GM12864 (cell line): Measurements from ENCODE around the gene SIPA1L2.

Experiments
- DNase-seq: peaks from one replicate; pipeline ENCODE4 v3.0.0-alpha.2; 2011; ENCODE audit warnings: low read depth
- H3K4me3 ChIP-seq: 2 replicates; pipeline ENCODE4 v1.5.1; 2011; ENCODE audit warnings: mild to moderate bottlenecking, low read depth, low read length, control low read depth
- TF ChIP-seq, protein P1 (sequence below): IDR thresholded peaks from 2 replicates; pipeline ENCODE4 v1.5.1; 2011; ENCODE audit warnings: low read depth, mild to moderate bottlenecking, moderate library complexity, low read length, control low read depth, inconsistent platforms; ENCODE audit errors: missing control alignments

SIPA1L2 gene

DNA sequence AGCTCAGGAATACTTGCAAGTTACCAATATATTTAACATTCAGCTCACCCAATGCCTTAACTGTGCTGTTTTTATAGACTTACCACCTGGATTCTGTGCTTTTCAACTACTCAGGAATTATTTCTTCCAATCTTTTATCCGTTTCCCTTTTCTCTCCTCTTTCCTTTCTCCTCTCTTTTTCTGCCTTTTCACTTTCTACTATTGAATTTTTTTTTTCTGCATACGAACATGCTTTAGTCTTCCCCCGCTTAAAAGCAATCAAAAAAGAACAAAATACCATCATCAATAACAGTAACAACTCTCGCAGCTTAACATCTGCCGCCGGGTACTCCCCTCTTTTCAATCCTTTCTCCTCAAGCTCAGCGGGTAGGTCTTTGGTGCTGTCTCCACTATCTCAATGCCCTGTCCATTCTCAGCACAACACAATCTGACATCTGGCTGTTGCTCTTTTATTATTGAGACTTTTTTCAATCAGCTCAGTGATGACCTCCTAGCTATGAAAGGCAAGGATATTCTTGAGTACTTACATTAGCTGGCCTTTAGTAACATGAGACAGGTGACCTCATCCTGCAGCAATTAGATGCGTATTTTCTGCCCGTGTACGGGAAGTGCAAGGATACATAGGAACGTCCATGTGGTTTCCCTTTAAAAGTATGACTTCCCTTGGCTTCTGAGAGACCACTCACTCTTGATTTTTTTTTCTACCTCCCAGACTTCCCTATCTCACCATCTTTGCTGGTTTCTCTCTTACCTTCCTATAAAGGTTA, 40.2 kb upstream of the SIPA1L2 start:
- DNase-seq: no peak
- TF ChIP-seq, protein P1, sequence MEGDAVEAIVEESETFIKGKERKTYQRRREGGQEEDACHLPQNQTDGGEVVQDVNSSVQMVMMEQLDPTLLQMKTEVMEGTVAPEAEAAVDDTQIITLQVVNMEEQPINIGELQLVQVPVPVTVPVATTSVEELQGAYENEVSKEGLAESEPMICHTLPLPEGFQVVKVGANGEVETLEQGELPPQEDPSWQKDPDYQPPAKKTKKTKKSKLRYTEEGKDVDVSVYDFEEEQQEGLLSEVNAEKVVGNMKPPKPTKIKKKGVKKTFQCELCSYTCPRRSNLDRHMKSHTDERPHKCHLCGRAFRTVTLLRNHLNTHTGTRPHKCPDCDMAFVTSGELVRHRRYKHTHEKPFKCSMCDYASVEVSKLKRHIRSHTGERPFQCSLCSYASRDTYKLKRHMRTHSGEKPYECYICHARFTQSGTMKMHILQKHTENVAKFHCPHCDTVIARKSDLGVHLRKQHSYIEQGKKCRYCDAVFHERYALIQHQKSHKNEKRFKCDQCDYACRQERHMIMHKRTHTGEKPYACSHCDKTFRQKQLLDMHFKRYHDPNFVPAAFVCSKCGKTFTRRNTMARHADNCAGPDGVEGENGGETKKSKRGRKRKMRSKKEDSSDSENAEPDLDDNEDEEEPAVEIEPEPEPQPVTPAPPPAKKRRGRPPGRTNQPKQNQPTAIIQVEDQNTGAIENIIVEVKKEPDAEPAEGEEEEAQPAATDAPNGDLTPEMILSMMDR: no peak
- no peak overlapping the region for H3K4me3 ChIP-seq

DNA sequence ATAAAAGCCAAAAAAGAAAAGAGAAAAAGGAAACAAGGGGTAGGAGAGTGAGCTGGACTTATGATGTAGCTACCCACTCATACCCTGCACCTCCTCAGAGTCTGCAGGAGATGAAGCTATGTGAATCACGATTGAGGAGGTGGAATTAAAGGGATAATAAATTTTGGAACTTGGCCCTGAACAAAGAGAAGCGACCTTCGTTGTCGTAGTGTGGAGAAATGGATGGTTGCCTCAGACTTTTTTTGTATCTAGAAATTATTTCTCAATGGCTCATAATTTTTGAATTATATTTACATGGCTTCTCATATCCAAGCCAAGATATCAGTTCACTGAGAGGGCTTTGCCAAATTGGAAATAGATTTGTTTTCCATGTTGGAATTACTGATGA, 37.8 kb upstream of the SIPA1L2 start:
- no peak overlapping the region for H3K4me3 ChIP-seq
- TF ChIP-seq, protein P1: no peak
- DNase-seq: no peak

DNA sequence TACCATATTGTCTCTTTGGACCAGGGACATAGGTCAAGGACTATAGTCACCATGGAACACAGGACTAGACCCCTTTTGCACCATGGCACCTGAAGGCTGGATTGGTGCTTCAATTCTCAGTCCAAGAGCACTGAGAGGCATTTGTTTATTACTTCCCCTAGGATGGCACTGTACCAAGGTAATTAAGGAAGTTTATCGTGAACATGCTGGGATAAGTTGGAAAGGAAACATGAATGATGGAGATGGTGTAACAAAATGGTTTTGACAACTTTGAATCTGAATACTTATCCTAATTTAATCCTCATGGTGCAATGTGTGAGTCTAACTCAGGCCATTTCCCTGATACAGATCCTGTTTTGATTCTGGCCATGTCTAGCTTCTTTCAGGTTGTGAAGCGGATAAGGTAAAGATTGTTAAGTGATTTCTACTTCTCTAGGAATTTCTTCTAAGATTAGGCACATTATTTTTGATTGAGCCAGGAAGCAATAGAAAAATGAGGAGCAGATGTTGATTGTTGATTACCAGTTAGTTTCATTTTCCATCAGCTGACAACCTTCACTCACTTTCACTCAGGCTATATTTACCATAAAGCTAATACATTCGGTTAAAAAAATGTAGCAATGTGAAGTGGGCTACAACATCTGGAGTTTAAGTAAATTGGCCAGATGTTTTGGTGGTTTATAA, 37.3 kb upstream of the SIPA1L2 start:
- H3K4me3 ChIP-seq: no peak overlapping the region
- DNase-seq: no peak

DNA sequence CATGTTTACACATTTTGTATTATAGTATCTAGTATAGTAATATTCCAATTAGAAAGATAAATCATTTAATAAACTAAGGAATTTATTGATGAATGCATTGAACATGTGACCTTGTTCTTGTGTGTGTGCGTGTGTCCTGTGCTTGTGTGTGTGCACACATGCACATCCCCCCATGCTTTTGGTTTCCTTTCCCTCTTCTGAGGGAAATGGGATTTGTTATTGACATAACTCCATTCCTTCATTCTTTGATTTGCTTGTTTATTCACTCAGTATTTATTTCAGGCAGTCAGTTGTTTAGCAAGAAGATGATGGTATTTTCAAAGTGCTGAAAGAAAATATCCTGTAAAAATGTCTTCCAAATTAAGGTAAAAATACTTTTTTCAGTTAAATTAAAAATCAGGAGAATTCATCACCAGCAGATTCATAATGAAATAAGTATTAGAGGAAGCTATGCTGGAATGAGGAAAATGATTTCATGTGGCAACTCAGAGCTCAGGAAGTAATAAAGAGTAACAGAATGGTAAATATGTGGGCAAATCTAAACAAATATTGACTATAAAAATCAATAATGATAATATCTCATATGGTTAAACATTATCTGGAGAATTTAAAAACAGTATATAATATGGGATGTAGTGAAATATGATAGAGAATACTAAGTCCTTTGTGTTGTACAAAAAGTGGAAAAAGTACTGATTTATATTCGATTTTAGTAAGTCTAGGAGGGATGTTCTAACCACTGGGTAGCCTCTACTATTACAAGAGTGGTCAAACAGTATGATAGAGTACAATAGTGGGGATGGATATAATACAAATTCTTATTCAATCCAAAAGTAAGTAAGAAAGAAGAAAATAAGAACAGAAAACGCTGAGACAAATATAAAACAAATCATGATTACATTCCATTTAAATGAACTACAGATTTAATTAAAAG, 35.2 kb upstream of the SIPA1L2 start:
- DNase-seq: no peak
- H3K4me3 ChIP-seq: no peak overlapping the region
- TF ChIP-seq, protein P1: no peak

More for the DNA sequence above, 37.3 kb upstream of the SIPA1L2 start:
- TF ChIP-seq, protein P1: no peak

DNA sequence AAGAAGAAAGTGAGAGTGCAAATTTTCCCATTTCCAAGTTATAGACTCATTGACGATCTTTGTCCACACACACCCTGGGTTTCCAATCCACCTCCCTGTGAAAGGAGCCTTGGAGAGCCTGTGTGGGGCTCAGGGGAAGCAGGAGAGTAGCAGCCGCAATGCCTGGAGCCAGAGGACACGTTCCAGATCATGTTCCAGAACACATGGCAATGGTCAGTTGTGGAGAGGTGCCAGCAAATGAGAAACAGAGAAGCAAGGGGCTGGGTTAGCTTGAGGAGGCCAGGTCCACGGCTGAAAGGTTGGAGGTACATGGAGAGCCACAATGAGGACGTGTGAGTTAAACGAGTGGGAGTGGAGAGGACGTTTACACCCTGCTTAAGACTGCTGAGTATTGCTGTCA, 33.0 kb upstream of the SIPA1L2 start:
- TF ChIP-seq, protein P1: no peak
- no peak for DNase-seq
- H3K4me3 ChIP-seq: no peak overlapping the region

DNA sequence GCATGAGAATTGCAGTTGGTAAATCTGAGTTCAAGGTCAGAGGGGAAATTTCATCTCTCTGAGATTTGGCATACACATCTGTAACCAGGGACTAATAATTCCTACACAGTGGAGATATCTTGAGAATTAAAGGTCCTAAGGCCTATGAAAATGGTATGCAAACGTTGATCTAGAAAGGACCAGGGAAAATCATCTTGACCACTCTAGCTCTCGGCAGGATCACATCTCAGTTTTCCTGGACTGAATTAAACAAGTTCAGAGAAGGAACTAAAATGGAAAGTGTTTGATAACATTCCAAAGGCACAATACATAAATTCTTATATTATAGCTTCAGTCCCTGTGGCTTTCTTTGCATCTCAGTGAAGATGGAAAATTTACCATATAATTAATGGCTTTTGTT, 28.5 kb upstream of the SIPA1L2 start:
- DNase-seq: no peak
- no peak overlapping the region for H3K4me3 ChIP-seq
- TF ChIP-seq, protein P1: no peak
